ENCODE data around the gene TIMM10.
"Not testable (repeated sequence)": the region's sequence is repeated elsewhere in the genome, so short reads cannot be mapped to it uniquely, and the experiment has no call there.

TIMM10 gene

DNA sequence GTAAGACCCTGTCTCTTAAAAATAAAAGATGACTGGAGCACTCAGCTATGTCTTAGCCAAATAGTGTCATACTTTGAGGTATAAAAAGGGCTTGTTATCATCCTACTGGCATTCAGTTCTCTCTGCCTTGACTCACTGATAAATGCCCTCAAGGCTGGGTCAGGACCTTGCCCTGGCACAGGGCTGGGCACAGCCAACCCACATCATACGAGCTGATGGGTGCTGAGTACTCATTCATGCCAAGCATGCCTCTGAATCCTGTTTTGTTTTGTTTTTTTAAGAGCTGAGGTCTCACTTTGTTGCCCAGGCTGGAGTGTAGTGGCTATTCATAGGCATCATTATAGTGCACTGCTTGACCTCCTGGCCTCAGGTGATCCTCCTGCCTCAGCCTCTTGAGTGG, 8.8 kb upstream of the TIMM10 start:
- H3K9ac ChIP-seq (ENCODE audit: low read depth, low read length), result no peak overlapping the region
- no peaks in the 10 kb centered on the region for H3K27me3 ChIP-seq (ENCODE audit: control insufficient read depth, insufficient read depth, low read length)
- H3K4me3 ChIP-seq (ENCODE audit: low read depth, low read length), result no peak overlapping the region
- H3K9me3 ChIP-seq (ENCODE audit: control insufficient read depth, insufficient read depth, low read length), result no peaks in the 10 kb centered on the region
- peaks cover 18% of the 10 kb centered on the region for H3K4me1 ChIP-seq (ENCODE audit: control insufficient read depth, insufficient read depth, low read length)
- H3K36me3 ChIP-seq (ENCODE audit: control insufficient read depth, insufficient read depth, low read length), result no peaks in the 10 kb centered on the region

DNA sequence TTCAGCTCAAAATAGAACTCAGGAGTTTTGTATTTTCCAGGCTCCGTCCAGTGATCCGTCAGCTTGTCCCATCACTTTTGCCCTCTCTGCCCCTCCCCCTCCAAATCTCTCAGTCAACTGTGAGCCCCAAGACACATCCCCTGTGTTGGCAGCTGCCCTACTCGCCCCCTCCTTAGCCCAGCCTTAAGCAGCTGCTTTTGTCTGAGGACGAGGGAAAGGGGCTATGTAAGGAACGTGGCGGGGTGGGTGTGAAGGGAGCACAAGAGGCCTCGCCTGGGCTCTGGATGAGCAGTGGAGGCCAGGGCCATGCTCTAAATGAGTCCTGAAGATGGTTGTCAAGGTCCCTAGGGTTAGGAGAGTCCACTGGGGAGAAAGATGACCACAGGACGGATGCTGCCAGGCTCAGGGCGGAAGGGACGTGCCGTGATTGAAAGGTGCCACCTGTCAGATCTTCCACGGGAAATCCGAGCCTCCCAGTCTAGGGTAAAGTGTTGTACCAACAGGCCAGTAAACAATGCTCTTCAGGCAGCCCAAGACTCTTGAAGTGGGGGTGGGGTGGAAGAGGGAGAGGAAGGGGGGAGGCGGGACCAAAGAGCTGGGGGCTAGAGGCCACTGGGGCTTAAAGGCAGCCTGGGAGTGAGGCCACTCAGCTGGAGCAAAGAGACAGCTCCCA, 6.5 kb upstream of the TIMM10 start, which contains the start of gene SMTNL1:
TSS of gene SMTNL1 (plus strand) at position 649 of the 673 bp plus-strand sequence. CDS start 5,048 bp downstream, outside the sequence.
- H3K27me3 ChIP-seq (ENCODE audit: control insufficient read depth, insufficient read depth, low read length), result no peaks in the 10 kb centered on the region
- no peak within 1 kb of the TSS for H3K9ac ChIP-seq (ENCODE audit: low read depth, low read length)
- H3K9me3 ChIP-seq (ENCODE audit: control insufficient read depth, insufficient read depth, low read length), result no peaks in the 10 kb centered on the region
- no peak within 1 kb of the TSS for H3K4me3 ChIP-seq (ENCODE audit: low read depth, low read length)
- H3K36me3 ChIP-seq (ENCODE audit: control insufficient read depth, insufficient read depth, low read length), result no peaks in the 10 kb centered on the region
- H3K4me1 ChIP-seq (ENCODE audit: control insufficient read depth, insufficient read depth, low read length), result peaks cover 4% of the 10 kb centered on the region

DNA sequence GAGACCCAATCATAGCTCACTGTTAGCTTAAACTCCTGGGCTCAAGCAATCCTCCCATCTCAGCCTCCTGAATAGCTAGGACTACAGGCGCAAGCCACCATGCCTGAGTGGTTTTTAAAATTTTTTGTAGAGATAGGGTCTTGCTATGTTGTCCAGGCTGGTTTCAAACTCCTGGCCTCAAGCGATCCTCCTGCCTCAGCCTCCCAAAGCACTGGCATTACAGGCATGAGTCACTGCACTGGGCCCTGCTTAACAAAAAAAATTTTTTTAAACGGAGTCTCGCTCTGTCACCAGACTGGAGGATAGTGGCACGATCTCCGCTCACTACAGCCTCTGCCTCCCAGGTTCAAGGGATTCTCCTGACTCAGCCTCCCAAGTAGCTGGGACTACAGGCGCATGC, 3.9 kb upstream of the TIMM10 start:
- H3K4me1 ChIP-seq (ENCODE audit: control insufficient read depth, insufficient read depth, low read length); H3K27me3 ChIP-seq (ENCODE audit: control insufficient read depth, insufficient read depth, low read length); H3K4me3 ChIP-seq (ENCODE audit: low read depth, low read length); H3K9ac ChIP-seq (ENCODE audit: low read depth, low read length); H3K36me3 ChIP-seq (ENCODE audit: control insufficient read depth, insufficient read depth, low read length); H3K9me3 ChIP-seq (ENCODE audit: control insufficient read depth, insufficient read depth, low read length): not testable (repeated sequence)

DNA sequence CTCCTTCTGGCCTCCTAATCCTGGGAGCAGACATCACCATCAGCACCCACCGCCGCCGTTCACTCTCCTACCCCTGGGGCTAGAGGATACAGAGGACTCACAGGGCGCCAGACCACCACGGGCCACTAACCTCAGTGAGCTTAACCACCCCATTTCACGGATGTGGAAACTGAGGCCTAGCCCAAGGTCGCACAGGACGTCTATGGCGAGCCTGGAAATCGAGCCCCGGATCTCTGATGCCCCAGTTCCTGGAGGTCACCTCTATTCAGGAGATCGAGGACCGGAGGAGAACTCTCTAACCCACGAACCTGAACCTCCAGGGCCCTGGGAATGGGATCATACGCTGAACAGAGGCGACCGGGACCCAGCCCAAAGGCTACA, 349 bp downstream of the TIMM10 start:
- H3K4me1 ChIP-seq (ENCODE audit: control insufficient read depth, insufficient read depth, low read length), result peaks cover 8% of the 10 kb centered on the region
- peaks cover 6% of the 10 kb centered on the region for H3K36me3 ChIP-seq (ENCODE audit: control insufficient read depth, insufficient read depth, low read length)
- peak overlapping the region; percentile 97 for H3K4me3 ChIP-seq (ENCODE audit: low read depth, low read length)
- peak overlapping the region; percentile 88 for H3K9ac ChIP-seq (ENCODE audit: low read depth, low read length)
- H3K9me3 ChIP-seq (ENCODE audit: control insufficient read depth, insufficient read depth, low read length), result no peaks in the 10 kb centered on the region
- no peaks in the 10 kb centered on the region for H3K27me3 ChIP-seq (ENCODE audit: control insufficient read depth, insufficient read depth, low read length)

DNA sequence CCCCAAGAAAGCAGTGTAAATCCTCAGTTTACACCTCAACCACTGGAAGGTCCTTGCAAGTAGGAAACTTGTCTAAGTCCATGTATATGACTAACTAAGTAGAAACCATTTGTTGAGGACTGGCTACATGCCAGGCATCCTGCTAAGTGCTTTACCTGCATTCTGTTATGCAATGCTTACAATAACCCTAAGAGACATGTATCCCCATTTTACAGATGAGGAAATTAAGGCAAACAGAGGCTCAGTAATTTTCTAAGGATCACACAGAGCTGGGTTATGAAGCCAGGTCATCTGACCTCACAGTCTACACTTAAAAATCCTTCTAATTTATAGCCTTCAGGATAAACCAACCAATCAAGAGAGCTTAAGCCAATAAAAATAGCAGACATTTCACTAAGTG, 1.5 kb downstream of the TIMM10 start:
- peaks cover 6% of the 10 kb centered on the region for H3K36me3 ChIP-seq (ENCODE audit: control insufficient read depth, insufficient read depth, low read length)
- no peak overlapping the region for H3K9ac ChIP-seq (ENCODE audit: low read depth, low read length)
- no peaks in the 10 kb centered on the region for H3K9me3 ChIP-seq (ENCODE audit: control insufficient read depth, insufficient read depth, low read length)
- H3K27me3 ChIP-seq (ENCODE audit: control insufficient read depth, insufficient read depth, low read length), result no peaks in the 10 kb centered on the region
- peaks cover 8% of the 10 kb centered on the region for H3K4me1 ChIP-seq (ENCODE audit: control insufficient read depth, insufficient read depth, low read length)
- H3K4me3 ChIP-seq (ENCODE audit: low read depth, low read length), result no peak overlapping the region

DNA sequence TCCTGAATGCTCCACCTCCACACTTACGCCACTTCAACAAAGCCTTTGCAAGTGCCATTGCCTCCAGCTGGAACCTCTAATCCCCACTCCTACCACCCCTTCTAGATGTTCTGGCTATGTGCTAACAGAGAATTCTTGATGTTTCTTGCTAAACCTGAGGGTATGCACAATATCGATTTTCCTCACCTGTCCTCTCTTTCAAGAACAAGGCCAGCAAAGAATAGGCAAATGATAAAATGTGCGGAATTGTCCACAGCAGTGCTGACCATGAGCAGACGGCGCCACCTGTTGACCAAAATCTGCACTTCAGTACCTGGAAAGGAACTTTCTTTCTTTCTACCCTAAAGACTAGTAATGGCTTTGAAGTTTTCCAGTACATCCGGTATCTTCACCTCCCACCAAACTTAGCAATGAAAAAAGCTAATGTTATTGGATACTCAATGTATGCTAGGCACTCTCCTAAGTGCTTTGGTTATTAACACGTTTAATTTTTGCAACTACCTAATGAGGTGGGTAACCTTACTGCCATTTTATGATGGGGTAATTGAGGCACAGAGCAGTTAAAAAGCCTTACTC, 3.4 kb downstream of the TIMM10 start:
- Histone ChIP-seq H3K4me3 (ENCODE audit: low read depth, low read length) (no peak overlapping the region), H3K9me3 (ENCODE audit: control insufficient read depth, insufficient read depth, low read length) (no peaks in the 10 kb centered on the region), H3K36me3 (ENCODE audit: control insufficient read depth, insufficient read depth, low read length) (peaks cover 6% of the 10 kb centered on the region), H3K4me1 (ENCODE audit: control insufficient read depth, insufficient read depth, low read length) (peaks cover 8% of the 10 kb centered on the region), H3K9ac (ENCODE audit: low read depth, low read length) (no peak overlapping the region), H3K27me3 (ENCODE audit: control insufficient read depth, insufficient read depth, low read length) (no peaks in the 10 kb centered on the region)

DNA sequence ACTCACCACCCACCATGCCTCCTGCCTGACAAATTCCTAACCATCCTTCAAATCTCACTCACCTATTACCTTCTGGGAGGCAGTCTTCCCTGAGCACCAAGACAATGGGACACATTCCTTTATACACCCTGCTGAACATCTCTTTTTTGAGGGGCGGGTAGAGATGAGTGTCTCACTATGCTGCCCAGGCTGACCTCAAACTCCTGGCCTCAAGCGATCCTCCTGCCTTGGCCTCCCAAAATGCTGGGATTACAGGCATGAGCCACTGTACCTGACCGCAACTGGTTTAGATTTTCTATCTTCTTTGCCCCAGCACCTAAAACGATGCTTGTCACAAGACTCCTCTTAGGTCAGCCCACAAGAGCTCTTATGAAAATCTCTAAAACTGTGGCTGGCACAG, 7.1 kb downstream of the TIMM10 start:
- Histone ChIP-seq H3K4me3 (ENCODE audit: low read depth, low read length) (no peak overlapping the region), H3K36me3 (ENCODE audit: control insufficient read depth, insufficient read depth, low read length) (peaks cover under 1% of the 10 kb centered on the region), H3K9ac (ENCODE audit: low read depth, low read length) (no peak overlapping the region), H3K9me3 (ENCODE audit: control insufficient read depth, insufficient read depth, low read length) (no peaks in the 10 kb centered on the region), H3K4me1 (ENCODE audit: control insufficient read depth, insufficient read depth, low read length) (peaks cover 5% of the 10 kb centered on the region), H3K27me3 (ENCODE audit: control insufficient read depth, insufficient read depth, low read length) (no peaks in the 10 kb centered on the region)

DNA sequence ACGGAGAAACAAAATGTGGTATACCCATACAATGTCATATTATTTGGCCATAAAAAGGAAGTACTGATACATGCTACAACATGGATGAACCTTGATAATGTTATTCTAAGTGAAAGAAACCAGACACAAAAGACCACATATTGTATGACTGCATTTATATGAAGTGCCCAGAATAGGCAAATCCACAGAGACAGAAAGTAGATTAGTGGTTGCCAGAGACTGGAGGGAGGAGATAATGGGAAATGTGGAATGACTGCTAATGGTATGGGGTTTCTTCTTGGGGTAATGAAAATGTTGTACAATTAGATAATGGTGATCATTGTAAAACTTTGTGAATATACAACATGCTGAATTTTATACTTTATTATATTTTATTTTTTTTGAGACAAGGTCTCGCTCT, 9.4 kb downstream of the TIMM10 start:
- Histone ChIP-seq H3K4me1 (ENCODE audit: control insufficient read depth, insufficient read depth, low read length) (no peaks in the 10 kb centered on the region), H3K9me3 (ENCODE audit: control insufficient read depth, insufficient read depth, low read length) (no peaks in the 10 kb centered on the region), H3K36me3 (ENCODE audit: control insufficient read depth, insufficient read depth, low read length) (no peaks in the 10 kb centered on the region), H3K27me3 (ENCODE audit: control insufficient read depth, insufficient read depth, low read length) (peaks cover 14% of the 10 kb centered on the region), H3K9ac (ENCODE audit: low read depth, low read length) (no peak overlapping the region), H3K4me3 (ENCODE audit: low read depth, low read length) (no peak overlapping the region)

DNA sequence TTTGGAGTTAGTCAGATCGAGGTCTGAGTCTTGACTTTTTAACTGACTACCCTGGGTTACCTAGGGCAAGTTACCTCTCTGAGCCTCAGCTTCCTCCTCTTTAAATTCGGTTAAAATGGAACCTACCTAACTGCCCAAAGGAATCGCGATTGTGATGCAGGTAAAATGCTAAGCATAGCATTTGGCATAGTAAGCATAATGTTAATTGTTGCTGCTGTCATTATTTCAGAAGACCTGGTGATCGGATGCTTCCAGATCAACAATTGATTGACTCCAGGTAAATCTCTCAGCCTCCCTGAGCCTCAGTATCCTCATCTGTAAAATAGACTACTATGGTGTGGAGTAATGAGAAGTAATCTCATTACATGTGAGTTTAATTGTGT, 14.5 kb downstream of the TIMM10 start:
- H3K4me3 ChIP-seq (ENCODE audit: low read depth, low read length), result peak overlapping the region; percentile 85

DNA sequence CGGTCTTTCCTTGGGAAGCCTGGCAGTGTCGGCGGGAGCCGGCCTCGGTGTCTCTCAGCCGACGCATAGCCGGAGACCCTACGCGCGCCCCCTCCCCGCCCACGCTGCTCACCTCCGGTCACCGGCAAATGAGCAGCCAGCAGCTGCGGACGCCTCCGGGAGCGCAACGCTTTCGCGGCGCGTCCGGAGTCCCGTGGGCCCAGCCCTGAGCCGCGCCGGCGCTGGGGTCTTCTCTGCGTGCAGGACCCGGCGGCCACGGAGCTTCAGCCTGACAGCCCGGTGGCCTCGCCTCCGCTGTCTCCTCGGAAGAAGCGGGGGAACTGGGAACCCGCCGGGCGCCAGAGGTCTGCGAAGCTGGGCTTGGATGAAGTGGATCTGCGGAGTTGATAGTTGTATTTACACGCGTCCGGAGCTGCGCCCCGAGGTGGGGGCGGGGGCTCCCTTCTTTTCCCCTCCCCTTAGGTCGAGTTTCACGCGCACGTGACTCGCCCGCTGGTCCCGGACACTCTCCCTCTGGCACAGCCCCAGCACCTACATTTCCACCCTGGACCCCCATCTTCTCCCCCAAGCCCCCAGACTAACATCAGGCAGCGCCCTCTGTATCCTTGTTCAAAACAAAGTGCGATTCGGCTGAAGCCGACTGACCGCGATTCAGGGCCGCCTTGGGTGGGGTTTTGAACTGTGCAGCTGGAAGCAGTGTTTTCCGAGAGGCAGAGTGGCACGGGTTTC, 15.1 kb downstream of the TIMM10 start, which contains the start of gene SLC43A1:
TSS of gene SLC43A1 (minus strand) at position 371 of the 729 bp plus-strand sequence. CDS start 1,591 bp downstream, outside the sequence.
- H3K9ac ChIP-seq (ENCODE audit: low read depth, low read length), result peak within 1 kb of the TSS; percentile 71
- no peaks in the 10 kb centered on the region for H3K9me3 ChIP-seq (ENCODE audit: control insufficient read depth, insufficient read depth, low read length)
- H3K4me3 ChIP-seq (ENCODE audit: low read depth, low read length), result peak within 1 kb of the TSS; percentile 85
- H3K36me3 ChIP-seq (ENCODE audit: control insufficient read depth, insufficient read depth, low read length), result no peaks in the 10 kb centered on the region
- H3K4me1 ChIP-seq (ENCODE audit: control insufficient read depth, insufficient read depth, low read length), result peaks cover 4% of the 10 kb centered on the region
- peaks cover 27% of the 10 kb centered on the region for H3K27me3 ChIP-seq (ENCODE audit: control insufficient read depth, insufficient read depth, low read length)

More for the DNA sequence above, 14.5 kb downstream of the TIMM10 start:
- Histone ChIP-seq H3K4me1 (ENCODE audit: control insufficient read depth, insufficient read depth, low read length) (peaks cover 4% of the 10 kb centered on the region), H3K27me3 (ENCODE audit: control insufficient read depth, insufficient read depth, low read length) (peaks cover 27% of the 10 kb centered on the region), H3K36me3 (ENCODE audit: control insufficient read depth, insufficient read depth, low read length) (no peaks in the 10 kb centered on the region), H3K9ac (ENCODE audit: low read depth, low read length) (no peak overlapping the region), H3K9me3 (ENCODE audit: control insufficient read depth, insufficient read depth, low read length) (no peaks in the 10 kb centered on the region)

DNA sequence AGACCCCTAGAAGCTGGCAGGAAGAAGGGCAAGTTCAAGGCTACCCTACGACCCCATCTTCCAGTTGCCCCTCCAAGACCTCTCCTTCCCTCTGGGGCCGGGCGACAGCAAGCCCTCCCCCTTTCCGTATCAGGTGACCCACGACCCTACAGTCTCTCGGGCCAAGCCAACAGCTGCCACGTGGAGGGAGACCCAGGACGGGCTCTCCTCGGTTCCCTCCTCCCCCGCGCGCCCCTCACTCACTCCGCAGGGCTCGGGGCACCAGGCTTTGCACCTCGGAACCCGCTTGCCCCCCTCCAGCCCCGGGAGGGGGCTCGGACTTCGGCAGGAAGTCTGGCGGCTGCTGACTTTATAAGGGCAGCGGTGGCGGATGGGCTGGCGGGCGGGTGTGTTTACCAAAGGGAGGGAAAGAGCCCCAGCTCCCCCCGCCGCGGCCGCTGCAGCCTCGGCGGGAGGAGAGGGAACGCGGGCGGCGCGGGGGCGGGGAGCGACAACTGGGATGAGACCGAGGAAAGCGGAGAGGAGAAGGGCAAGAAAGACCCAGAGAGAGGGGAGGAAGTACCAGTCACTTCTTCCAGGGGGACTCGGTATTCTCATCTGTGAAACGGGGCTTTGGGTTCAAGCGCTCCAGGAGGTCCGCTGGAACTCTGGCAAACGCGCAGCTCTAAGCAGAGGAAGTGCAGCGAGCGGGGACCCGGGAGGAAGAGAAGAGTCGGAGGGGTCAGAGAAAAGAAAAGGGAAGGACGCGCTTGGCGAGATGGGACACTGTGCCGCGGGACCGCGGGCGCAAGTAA, 15.8 kb downstream of the TIMM10 start:
- Histone ChIP-seq H3K9ac (ENCODE audit: low read depth, low read length) (peak overlapping the region; percentile 71), H3K4me3 (ENCODE audit: low read depth, low read length) (peak overlapping the region; percentile 85), H3K36me3 (ENCODE audit: control insufficient read depth, insufficient read depth, low read length) (no peaks in the 10 kb centered on the region), H3K4me1 (ENCODE audit: control insufficient read depth, insufficient read depth, low read length) (peaks cover 4% of the 10 kb centered on the region), H3K9me3 (ENCODE audit: control insufficient read depth, insufficient read depth, low read length) (no peaks in the 10 kb centered on the region), H3K27me3 (ENCODE audit: control insufficient read depth, insufficient read depth, low read length) (peaks cover 27% of the 10 kb centered on the region)
